Gastrocnemius medialis (tissue), 4 donors: ENCODE results near the gene MAPK4. TPM values are rescaled to one million over a fixed set of nuclear protein-coding genes. Genes with fewer than 3 reads are reported as not detected.

ENCODE experiments used
- ATAC-seq, 2 donors: fragments of 150-250 bp; one replicate each; pipeline ENCODE4 v1.9.1; 2016
- DNase-seq, 2 donors: peaks; one replicate each; pipeline ENCODE4 v3.0.0-alpha.2; 2019
- H3K27ac ChIP-seq, 4 donors: fragments of 200-600 bp; sonication (generic); 1 replicate in 1 of 4; 2 replicates in 3 of 4; pipeline ENCODE4 v1.5.1; 2016 to 2018; ENCODE audit warnings: mild to moderate bottlenecking in 2 of 4, moderate library complexity in 1 of 4
- H3K27me3 ChIP-seq, 3 donors: fragments of 200-600 bp; sonication (generic) in 2 of 3; 1 replicate in 1 of 3; 2 replicates in 2 of 3; pipeline versions ENCODE4 v1.5.1 to v1.6.0; 2016 to 2019; ENCODE audit warnings: mild to moderate bottlenecking in 1 of 3, moderate library complexity in 1 of 3
- H3K36me3 ChIP-seq, 2 donors: fragments of 200-600 bp; sonication (generic) in 1 of 2; one replicate each; pipeline ENCODE4 v1.5.1; 2017 to 2018
- H3K4me1 ChIP-seq, 2 donors: fragments of 200-600 bp; sonication (generic) in 1 of 2; one replicate each; pipeline ENCODE4 v1.5.1; 2016 to 2017; ENCODE audit warnings: mild to moderate bottlenecking in 2 of 2
- H3K4me3 ChIP-seq, 4 donors: fragments of 200-600 bp; sonication (generic) in 3 of 4; 1 replicate in 1 of 4; 2 replicates in 3 of 4; pipeline ENCODE4 v1.5.1; 2016 to 2019; ENCODE audit warnings: mild to moderate bottlenecking in 2 of 4
- H3K9me3 ChIP-seq, 3 donors: fragments of 200-600 bp; sonication (generic) in 2 of 3; 1 replicate in 1 of 3; 2 replicates in 2 of 3; pipeline ENCODE4 v1.5.1; 2016 to 2019
- POLR2A ChIP-seq, 2 donors: fragments of 450-650 bp; IDR thresholded peaks; one replicate each; pipeline ENCODE4 v1.6.1; 2017; ENCODE audit warnings: antibody characterized with exemption in 2 of 2, mild to moderate bottlenecking in 2 of 2, moderate library complexity in 2 of 2
- in situ Hi-C, 4 donors: fragments of 200-750 bp; cut with MboI; loops; one replicate each; pipeline versions ENCODE4 v1.15.0 to v1.8.0; 2017; ENCODE audit warnings: low sequenced_read_pairs in 4 of 4
- intact Hi-C: fragments of 100-400 bp; cut with DNase I; formaldehyde crosslinking; loops from one replicate; pipeline ENCODE4 v1.15.1; 2023; ENCODE audit warnings: low total_unique reads
- total RNA-seq, 4 donors: library from RNA; depleted of rRNA; stranded (reverse); fragments of >200 nt; gene quantifications; one replicate each; pipeline versions ENCODE4 v1.1.0 to v1.2.3, GENCODE V29; 2016
- TF ChIP-seq, protein P1 (sequence below), 5 experiments: fragments of 450-650 bp in 3 of 5; fragments of 200-600 bp in 2 of 5; sonication (generic) in 2 of 5; IDR thresholded peaks in 4 of 5; conservative IDR thresholded peaks in 1 of 5; 1 replicate in 4 of 5; 2 replicates in 1 of 5; pipeline ENCODE4 v1.5.1; 2016 to 2019; ENCODE audit warnings: antibody characterized with exemption in 5 of 5, mild to moderate bottlenecking in 3 of 5, moderate library complexity in 3 of 5

Gene MAPK4
- total RNA-seq, 4 donors from 2014 or later: 0.68 to 2.4 (median 1.7) TPM

DNA sequence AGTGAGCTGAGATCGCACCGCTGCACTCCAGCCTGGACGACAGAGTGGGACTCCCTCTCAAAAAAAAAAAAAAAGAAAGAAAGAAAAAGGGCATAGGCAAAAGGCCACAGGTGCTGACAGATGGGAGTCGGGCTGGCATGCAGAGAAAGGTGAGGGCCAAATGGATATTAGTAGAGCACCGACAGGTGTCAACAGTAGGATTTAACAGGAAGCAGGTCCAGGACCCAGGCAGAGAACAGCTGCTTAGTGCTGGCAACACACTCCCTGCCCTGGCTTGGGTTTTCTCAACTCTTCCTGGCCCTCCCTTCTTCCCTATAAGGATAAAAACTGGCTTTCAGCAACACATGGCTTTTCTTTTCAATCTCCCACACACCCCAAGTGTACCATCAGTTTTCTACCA lies 175.0 kb downstream of the MAPK4 start:
- TF ChIP-seq, protein P1, sequence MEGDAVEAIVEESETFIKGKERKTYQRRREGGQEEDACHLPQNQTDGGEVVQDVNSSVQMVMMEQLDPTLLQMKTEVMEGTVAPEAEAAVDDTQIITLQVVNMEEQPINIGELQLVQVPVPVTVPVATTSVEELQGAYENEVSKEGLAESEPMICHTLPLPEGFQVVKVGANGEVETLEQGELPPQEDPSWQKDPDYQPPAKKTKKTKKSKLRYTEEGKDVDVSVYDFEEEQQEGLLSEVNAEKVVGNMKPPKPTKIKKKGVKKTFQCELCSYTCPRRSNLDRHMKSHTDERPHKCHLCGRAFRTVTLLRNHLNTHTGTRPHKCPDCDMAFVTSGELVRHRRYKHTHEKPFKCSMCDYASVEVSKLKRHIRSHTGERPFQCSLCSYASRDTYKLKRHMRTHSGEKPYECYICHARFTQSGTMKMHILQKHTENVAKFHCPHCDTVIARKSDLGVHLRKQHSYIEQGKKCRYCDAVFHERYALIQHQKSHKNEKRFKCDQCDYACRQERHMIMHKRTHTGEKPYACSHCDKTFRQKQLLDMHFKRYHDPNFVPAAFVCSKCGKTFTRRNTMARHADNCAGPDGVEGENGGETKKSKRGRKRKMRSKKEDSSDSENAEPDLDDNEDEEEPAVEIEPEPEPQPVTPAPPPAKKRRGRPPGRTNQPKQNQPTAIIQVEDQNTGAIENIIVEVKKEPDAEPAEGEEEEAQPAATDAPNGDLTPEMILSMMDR (IDR thresholded peaks at IDR 0.05 in 4 of 5, conservative IDR thresholded peaks at IDR 0.05 in 1 of 5): no peak
- no peak for TF ChIP-seq POLR2A (IDR thresholded peaks at IDR 0.05)
- DNase-seq (no peak), ATAC-seq (no peak)
- Histone ChIP-seq H3K27me3 (no peaks in the 10 kb centered on the region), H3K4me1 (no peaks in the 10 kb centered on the region), H3K4me3 (no peak overlapping the region), H3K27ac (no peak overlapping the region), H3K36me3 (no peaks in the 10 kb centered on the region), H3K9me3 (no peaks in the 10 kb centered on the region)
- intact Hi-C loops (no loop called here), in situ Hi-C loops (no loop called here)

DNA sequence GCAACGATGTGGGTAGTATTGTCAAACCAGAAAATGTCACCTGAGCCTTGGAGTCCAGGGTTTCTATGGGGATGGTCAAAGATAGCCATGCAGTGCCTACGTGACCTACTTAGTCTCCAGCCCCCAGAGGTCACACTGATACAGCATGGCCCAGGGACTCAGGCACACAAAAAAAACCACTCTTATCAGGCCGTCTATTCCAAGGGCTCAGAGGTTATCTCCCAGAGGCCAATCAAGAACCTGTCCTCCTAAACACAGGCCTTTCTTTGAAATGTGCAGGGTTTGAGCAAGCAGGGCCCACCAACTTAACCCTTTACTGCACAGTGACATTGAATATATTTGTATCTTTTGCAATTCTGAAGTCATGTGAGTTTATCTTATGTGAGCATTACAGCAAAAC lies 177.2 kb downstream of the MAPK4 start:
- ATAC-seq (no peak), DNase-seq (no peak)
- Histone ChIP-seq H3K4me1 (no peaks in the 10 kb centered on the region), H3K9me3 (no peaks in the 10 kb centered on the region), H3K36me3 (no peaks in the 10 kb centered on the region), H3K27me3 (no peaks in the 10 kb centered on the region), H3K27ac (no peak overlapping the region), H3K4me3 (no peak overlapping the region)
- intact Hi-C loops: no loop called here
- in situ Hi-C loops: no loop called here
- TF ChIP-seq, protein P1 (IDR thresholded peaks at IDR 0.05 in 4 of 5, conservative IDR thresholded peaks at IDR 0.05 in 1 of 5): no peak
- TF ChIP-seq POLR2A (IDR thresholded peaks at IDR 0.05): no peak

DNA sequence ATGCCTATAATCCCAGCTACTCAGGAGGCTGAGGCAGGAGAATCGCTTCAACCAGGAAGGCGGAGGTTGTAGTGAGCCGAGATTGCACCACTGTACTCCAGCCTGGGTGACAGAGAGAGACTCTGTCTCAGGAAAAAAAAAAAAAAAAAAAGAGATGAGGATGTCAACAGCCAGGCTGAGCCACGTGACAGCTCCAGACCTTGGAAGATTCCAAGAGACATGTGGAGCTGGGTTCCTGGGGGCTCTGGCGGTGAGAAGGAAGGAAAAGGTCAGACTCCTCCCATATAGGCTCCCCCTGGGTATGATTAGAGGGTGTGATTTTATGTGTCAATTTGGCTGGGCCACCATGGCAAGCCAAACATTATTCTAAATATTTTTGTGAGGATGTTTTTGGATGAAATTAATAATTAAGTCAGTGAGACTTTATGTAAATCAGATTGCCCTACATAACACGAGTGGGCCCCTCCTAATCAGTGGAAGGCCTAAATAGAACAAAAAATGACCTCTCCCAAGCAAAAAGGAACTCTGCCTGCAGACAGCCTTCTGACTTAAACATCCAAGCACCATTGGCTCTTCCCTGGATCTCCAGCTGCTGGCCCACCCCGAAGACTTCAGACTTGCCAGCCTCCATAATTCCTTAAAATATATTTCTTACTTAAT lies 178.3 kb downstream of the MAPK4 start:
- in situ Hi-C loops (no loop called here), intact Hi-C loops (no loop called here)
- ATAC-seq (no peak), DNase-seq (no peak)
- Histone ChIP-seq H3K4me1 (no peaks in the 10 kb centered on the region), H3K9me3 (no peaks in the 10 kb centered on the region), H3K27me3 (no peaks in the 10 kb centered on the region), H3K36me3 (no peaks in the 10 kb centered on the region), H3K4me3 (no peak overlapping the region), H3K27ac (no peak overlapping the region)
- TF ChIP-seq POLR2A (IDR thresholded peaks at IDR 0.05): no peak
- TF ChIP-seq, protein P1 (IDR thresholded peaks at IDR 0.05 in 4 of 5, conservative IDR thresholded peaks at IDR 0.05 in 1 of 5): no peak

DNA sequence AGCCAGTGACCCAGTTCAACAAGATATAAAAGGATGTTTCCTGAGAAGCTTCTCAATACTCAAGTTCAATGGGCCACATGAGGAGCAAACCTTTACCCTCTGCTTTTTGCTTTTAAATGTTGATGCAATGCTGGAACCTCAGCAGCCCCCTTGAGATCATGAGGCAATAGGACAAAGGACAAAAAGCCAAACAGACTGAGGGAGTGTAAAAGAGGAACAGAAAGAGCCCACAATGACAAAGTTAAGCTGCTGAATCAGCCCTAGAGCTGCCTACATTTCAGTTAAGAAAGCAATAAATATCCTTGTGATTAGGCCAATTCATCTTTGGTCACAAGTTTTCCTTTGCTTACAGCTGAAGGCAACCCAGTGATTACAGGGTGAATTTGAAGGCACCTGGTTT lies 183.1 kb downstream of the MAPK4 start:
- no peaks in the 10 kb centered on the region for H3K9me3 ChIP-seq
- H3K27me3 ChIP-seq: no peaks in the 10 kb centered on the region
- H3K36me3 ChIP-seq: no peaks in the 10 kb centered on the region
- intact Hi-C loops (no loop called here), in situ Hi-C loops (no loop called here)
- H3K4me3 ChIP-seq: no peak overlapping the region
- DNase-seq: no peak
- no peaks in the 10 kb centered on the region for H3K4me1 ChIP-seq
- TF ChIP-seq, protein P1 (IDR thresholded peaks at IDR 0.05 in 4 of 5, conservative IDR thresholded peaks at IDR 0.05 in 1 of 5): no peak
- no peak for TF ChIP-seq POLR2A (IDR thresholded peaks at IDR 0.05)
- H3K27ac ChIP-seq: no peak overlapping the region
- no peak for ATAC-seq

DNA sequence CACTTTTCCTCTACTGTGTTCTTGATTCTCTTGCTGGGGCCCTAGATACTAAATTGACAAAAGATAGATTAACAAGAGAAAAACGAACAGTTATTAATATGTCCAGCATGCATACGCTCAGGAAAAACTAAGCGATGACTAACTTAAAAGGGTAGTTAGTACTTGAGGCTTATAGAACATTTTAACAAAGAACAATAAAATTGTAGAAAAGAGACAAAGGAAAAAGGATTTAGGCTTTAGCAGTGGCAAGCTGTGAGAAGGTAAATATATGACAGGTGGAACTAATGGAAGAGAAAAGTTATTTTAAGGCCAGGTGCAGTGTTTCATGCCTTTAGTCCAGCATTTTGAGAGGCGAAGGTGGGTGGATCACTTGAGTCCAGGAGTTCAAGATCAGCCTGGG lies 184.4 kb downstream of the MAPK4 start:
- Histone ChIP-seq H3K9me3 (no peaks in the 10 kb centered on the region), H3K27me3 (no peaks in the 10 kb centered on the region), H3K36me3 (no peaks in the 10 kb centered on the region), H3K4me3 (no peak overlapping the region), H3K27ac (no peak overlapping the region), H3K4me1 (no peaks in the 10 kb centered on the region)
- intact Hi-C loops: no loop called here
- in situ Hi-C loops: no loop called here
- TF ChIP-seq, protein P1 (IDR thresholded peaks at IDR 0.05 in 4 of 5, conservative IDR thresholded peaks at IDR 0.05 in 1 of 5): no peak
- no peak for TF ChIP-seq POLR2A (IDR thresholded peaks at IDR 0.05)
- no peak for DNase-seq
- no peak for ATAC-seq
